ENCODE data around the gene KRTAP1-1. TPM values are rescaled to one million over a fixed set of nuclear protein-coding genes. Genes with fewer than 3 reads are reported as not detected.
"Not testable (repeated sequence)": the region's sequence is repeated elsewhere in the genome, so short reads cannot be mapped to it uniquely, and the experiment has no call there.

Gene KRTAP1-1
- total RNA-seq, result not detected

DNA sequence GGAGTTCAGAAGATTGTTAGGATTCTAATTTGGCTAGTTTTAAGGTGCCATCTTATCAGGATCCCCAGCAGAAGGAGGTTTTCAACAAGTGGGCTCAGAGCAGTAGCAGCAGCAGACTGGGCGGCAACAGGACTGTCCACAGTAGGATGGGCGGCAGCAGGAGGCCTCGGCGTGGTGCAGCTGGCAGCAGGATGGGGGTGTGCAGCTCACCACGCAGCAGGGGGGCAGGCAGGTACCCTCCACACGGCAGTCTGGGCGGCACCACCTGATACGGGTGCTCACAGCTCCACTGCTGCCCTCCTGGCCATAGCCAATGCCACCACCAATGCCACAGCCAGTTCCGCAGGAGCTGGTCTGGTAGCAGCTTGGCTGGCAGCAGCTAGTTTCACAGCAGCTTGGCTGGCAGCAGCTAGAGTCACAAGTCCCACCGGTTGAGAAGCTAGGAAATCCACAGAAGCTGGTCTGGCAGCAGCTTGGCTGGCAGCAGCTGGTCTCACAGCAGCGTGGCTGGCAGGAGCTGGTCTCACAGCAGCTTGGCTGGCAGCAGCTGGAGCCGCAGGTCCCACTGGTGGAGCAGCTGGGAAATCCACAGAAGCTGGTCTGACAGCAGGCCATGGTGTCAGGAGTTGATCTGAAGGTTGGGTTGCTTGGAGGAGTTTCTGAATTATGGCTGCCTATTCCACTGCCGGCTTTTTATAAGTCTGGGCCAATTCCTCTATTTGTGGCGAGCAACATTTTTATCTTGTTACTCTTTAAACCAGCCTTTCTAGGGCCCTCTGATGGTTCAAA, at the start of gene KRTAP1-1:
Gene KRTAP1-1, minus strand, starts transcription at position 668 of the 789 bp plus-strand sequence. Its CDS starts 53 bp downstream, at position 615.
- DNase-seq, result peak; percentile 86

DNA sequence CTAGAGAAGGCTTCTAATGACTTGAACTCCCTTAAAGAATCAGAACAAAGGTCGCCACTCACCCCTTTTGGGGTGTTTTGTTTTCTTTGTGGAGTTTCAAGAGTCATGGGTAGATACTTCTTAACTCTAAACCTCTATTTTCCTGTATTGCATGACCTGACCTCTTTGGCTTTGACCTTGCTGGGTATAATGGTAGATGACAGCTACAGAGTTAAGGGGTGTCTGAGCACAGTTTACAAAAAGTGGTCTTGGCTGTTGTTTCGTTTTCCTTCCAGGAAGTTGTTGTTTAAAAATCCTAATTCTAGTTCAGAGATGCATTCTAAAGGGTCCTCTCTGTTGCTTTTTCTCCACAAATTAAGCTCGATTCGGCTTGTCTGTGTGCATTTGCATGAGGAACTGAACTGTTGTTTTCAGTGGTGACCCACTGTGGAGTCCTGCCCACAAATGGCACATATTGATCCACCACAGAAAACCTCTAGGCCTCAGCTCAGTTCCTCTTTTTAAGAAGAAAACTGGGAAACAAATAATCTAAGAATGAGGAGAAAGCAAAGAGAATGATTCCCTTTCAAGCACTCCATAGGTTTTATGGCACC, 47.6 kb upstream of the KRTAP1-1 start:
- DNase-seq, result not testable (repeated sequence)

DNA sequence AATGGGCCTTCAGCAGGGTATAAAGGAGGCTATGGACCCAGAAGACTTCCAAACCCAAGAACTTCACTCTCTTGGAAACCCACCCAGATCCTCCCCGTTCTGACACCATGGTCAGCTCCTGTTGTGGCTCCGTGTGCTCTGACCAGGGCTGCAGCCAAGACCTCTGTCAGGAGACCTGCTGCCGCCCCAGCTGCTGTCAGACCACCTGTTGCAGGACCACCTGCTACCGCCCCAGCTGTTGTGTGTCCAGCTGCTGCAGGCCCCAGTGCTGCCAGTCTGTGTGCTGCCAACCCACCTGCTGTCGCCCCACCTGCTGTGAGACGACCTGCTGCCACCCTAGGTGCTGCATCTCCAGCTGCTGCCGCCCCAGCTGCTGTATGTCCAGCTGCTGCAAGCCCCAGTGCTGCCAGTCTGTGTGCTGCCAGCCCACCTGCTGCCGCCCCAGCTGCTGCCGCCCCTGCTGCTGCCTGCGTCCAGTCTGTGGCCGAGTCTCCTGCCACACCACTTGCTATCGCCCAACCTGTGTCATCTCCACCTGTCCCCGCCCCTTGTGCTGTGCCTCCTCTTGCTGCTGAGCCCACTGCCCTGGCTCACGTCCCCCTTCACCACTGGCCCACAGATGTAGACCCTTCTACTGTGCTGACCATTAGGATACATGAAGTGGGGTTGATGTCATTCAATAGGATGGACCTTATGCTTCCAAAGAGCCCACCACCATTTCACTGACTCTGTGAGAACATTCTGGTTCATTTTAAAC, 43.0 kb upstream of the KRTAP1-1 start, which contains the start of gene KRTAP4-7:
Gene KRTAP4-7, plus strand, starts transcription at position 51 of the 757 bp plus-strand sequence. Its CDS starts 57 bp downstream, at position 108.
- not testable (repeated sequence) for DNase-seq

DNA sequence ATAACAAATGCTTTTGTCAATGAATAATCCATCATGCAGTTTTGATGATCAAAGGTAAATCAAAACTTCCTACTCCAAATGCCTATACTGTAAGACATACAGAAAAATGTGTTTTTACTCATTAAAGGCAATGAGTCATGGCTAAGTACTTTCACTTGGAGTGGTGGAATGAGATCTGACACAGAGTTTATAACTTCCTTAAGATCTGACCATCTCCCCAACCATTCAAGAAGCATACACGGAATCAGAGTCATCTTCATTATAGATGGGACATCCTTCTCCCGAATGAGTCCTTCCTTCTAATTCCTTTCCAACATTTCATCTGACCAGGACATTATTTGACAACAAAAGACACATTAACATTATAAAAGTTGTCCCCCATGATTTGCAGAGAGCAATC, 42.2 kb upstream of the KRTAP1-1 start:
- DNase-seq, result not testable (repeated sequence)

- no peak for DNase-seq
Measured at GRCh38 chr17:41082626-41083025, 41.4 kb upstream of the KRTAP1-1 start.

DNA sequence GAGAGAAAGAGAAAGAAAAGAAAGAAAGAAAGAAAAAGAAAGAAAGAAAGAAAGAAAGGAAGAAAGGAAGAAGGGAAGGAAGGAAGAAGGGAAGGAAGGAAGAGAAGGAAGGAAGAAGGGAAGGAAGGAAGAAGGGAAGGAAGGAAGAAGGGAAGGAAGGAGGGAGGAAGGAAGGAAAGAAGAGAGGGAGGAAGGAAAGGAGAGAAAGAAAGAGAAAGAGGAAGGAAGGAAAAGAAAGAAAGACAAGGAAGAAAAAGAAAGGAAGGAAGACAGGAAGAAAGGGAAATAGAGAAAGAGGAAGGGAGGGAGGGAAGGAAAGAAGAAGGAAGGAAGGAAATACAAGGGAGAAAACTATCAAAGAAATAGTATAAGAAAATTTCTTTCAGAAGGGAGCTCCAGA, 35.5 kb upstream of the KRTAP1-1 start:
- no peak for DNase-seq

- no peak for DNase-seq
Measured at GRCh38 chr17:41073676-41074075, 32.4 kb upstream of the KRTAP1-1 start.

DNA sequence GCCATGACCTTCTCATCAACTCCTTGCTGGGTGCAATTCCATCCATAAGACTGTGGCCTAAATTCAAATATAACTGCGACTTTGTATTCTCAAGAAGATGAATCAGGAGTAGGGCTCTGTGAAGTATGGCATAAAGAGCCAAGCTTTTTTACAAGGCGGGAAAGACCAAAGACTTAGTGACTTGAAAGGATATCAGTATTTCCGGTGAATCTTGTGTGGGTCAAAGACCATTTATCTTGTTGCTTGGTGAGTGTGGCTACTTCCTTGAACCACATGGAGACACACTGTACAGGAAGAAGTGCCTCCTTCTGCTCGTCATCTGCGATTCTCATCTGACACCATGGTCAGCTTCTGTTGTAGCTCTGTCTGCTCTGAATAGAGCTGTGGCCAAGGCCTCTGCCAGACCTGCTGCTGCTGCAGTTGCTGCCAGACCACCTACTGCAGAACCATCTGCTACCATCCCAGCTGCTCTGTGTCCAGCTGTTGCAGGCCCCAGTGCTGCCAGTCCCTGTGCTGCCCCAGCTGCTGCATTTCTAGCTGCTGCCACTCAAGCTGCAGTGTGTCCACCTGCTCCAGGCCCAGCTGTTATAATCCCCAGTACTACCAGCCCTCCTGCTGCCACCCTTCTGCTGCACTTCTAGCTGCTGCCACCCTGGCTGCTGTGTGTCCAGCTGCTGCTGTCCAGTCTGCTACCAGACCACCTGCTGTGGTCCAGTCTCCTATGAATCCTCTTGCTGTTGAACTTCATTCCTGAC, 30.5 kb upstream of the KRTAP1-1 start:
- peak; percentile 66 for DNase-seq

DNA sequence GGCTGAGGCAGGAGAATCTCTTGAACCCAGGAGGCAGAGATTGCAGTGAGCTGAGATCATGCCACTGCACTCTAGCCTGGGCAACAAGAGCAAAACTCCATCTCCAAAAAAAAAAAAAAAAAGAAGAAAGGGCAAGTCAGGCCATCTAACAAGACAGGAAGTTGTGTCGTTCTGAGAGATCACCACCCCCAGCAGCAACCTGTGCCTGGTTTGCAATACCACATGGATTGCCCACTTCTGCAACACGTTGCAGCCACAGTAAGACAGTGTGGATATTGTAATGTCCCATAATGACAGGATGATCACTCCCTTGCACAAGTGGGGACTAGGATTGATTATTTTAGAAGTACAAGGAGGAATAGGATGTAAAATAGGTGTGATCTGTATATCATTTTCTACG, 27.8 kb upstream of the KRTAP1-1 start:
- DNase-seq, result no peak

GRCh38 chr17:41067281-41067680, 26.0 kb upstream of the KRTAP1-1 start:
- no peak for DNase-seq

GRCh38 chr17:41065829-41066624, 24.8 kb upstream of the KRTAP1-1 start, which contains the start of gene KRTAP2-4:
TSS of gene KRTAP2-4 (minus strand) at chr17:41065879. CDS start at chr17:41065845, 34 bp downstream.
- DNase-seq, result no peak

- DNase-seq, result not testable (repeated sequence)
Measured at GRCh38 chr17:41065016-41065689, 23.9 kb upstream of the KRTAP1-1 start.

DNA sequence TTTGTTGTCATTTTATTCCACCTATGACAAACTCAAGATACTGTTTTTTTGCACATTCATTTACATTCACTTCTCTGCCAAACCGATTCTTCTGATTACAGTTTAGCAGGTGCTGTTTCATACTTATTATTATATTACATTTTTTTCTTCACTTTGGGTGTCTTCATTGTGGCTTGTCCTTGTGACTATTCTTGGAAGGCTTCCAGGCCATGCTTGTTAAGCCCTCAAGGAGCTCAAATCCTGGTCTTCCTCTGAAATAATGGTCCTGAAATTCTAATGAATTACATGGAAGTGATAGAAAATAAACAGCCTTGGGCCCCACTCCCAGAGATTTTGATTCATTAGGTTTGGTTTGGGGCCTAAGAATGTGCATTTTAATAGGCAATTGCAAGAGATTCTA, 23.1 kb upstream of the KRTAP1-1 start:
- no peak for DNase-seq

- no peak for DNase-seq
Measured at GRCh38 chr17:41063449-41063848, 22.2 kb upstream of the KRTAP1-1 start.

GRCh38 chr17:41061964-41062363, 20.7 kb upstream of the KRTAP1-1 start:
- DNase-seq, result no peak

- no peak for DNase-seq
Measured at GRCh38 chr17:41060052-41060604, 18.9 kb upstream of the KRTAP1-1 start, which contains the start of gene KRTAP2-3. TSS of gene KRTAP2-3 (minus strand) at chr17:41060114. CDS start at chr17:41060050, 64 bp downstream.

DNA sequence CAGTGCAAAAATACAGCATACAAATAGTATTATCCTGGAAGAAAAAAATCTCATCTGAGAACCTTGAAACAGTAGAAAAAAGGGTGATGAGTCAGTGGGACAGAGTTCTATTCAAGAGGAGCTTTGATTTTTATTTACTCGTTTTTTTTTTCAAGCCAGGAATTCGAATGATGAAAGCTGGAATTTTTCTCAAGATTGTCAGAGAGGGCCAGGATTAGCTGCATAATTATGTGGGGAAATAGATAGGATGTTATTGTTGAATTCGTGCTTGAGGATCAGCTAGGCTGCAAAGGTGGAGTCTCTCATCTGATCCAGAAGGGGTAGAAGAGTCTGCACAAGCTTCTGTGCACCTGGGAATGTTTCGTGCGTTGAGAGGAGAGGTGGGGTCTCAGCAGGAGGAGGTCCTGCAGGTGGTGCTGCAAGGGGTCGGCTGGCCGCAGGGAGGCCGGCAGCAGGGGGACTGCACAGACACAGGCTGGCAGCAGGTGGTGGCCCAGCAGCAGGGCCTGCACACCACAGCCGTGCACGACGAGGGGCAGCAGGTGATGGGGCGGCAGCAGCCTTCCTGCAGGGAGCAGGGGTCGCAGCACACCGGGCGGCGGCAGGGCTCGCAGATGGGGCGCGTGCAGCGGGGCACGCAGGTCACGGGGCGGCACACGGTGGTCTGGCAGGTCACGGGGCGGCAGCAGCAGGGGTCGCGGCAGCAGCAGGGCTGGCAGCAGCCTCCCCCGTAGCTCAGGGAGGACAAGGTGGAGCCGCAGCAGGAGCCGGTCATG, 18.2 kb upstream of the KRTAP1-1 start:
- DNase-seq, result not testable (repeated sequence)

- DNase-seq, result no peak
Measured at GRCh38 chr17:41058741-41059140, 17.5 kb upstream of the KRTAP1-1 start.

DNA sequence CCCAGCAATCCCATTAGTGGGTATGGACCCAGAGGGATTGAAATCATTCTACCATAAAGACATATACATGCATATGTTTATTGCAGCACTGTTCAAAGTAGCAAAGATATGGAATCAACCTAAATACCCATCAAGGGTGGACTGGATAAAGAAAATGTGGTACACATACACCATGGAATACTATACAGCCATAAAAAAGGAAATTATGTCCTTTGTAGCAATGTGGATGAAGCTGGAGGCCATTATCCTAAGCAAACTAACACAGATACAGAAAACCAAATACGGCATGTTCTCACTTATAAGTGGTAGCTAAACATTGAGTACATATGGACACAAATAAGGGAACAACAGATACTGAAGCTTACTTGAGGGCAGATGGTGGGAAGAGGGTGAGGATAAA, 16.3 kb upstream of the KRTAP1-1 start:
- no peak for DNase-seq

All from tongue (tissue), 2 donors.